Testis (tissue), 3 donors: ENCODE data around the gene ZC3H18. TPM values are rescaled to one million over a fixed set of nuclear protein-coding genes. Genes with fewer than 3 reads are reported as not detected.

Experiments used
- DNase-seq: peaks from one replicate; pipeline ENCODE4 v3.0.0-alpha.2; 2019
- H3K27ac ChIP-seq, 2 donors: fragments of 200-600 bp; sonication (generic); one replicate each; pipeline ENCODE4 v1.5.1; 2019
- H3K27me3 ChIP-seq: fragments of 200-600 bp; sonication (generic); one replicate; pipeline ENCODE4 v1.5.1; 2019
- H3K36me3 ChIP-seq: fragments of 200-600 bp; sonication (generic); one replicate; pipeline ENCODE4 v1.5.1; 2017; ENCODE audit warnings: low read depth; ENCODE audit errors: missing control alignments
- H3K4me1 ChIP-seq: fragments of 200-600 bp; sonication (generic); one replicate; pipeline ENCODE4 v1.5.1; 2019
- H3K4me3 ChIP-seq, 2 donors: fragments of 200-600 bp; sonication (generic); one replicate each; pipeline ENCODE4 v1.5.1; 2017 to 2019
- H3K9me3 ChIP-seq: fragments of 200-600 bp; sonication (generic); one replicate; pipeline ENCODE4 v1.5.1; 2017
- CTCF ChIP-seq, 3 experiments: fragments of 450-650 bp in 2 of 3; fragments of 200-600 bp in 1 of 3; sonication (generic) in 1 of 3; IDR thresholded peaks; one replicate each; pipeline ENCODE4 v1.5.1; 2016 to 2019; ENCODE audit warnings: antibody characterized with exemption in 3 of 3, mild to moderate bottlenecking in 2 of 3, moderate library complexity in 1 of 3
- POLR2A ChIP-seq: fragments of 450-650 bp; IDR thresholded peaks from one replicate; pipeline ENCODE4 v1.6.1; 2017; ENCODE audit warnings: antibody characterized with exemption, mild to moderate bottlenecking, moderate library complexity
- WGBS, 2 donors: methylation state at CpG; one replicate each; pipeline ENCODE4 v1.1.5; 2018; 5-methylcytosine and 5-hydroxymethylcytosine counted together
- intact Hi-C: fragments of 100-400 bp; cut with DNase I; formaldehyde crosslinking; loops from one replicate; pipeline ENCODE4 v1.15.1; 2023; ENCODE audit warnings: low total_unique reads
- polyA plus RNA-seq: library from polyadenylated mRNA; stranded (reverse); fragments of 350-450 nt; fragmentation: Illumina TruSeq; extraction: RNeasy Lipid Tissue Mini Kit (QIAGEN cat#74804); gene quantifications from one replicate; pipeline ENCODE4 v1.2.3, GENCODE V29; 2014; ENCODE audit warnings: low read depth, low replicate concordance; ENCODE audit not compliant: insufficient read depth
- total RNA-seq, 2 donors: library from RNA; depleted of rRNA; stranded (reverse); fragments of >200 nt; gene quantifications; one replicate each; pipeline ENCODE4 v1.2.3, GENCODE V29; 2016

The ZC3H18 gene
- total and polyA plus RNA-seq, 3 donors from 2014 or later = 53.8 to 63.7 (median 59.6) TPM

- intact Hi-C loops = no loop called here
- TF ChIP-seq CTCF (IDR thresholded peaks at IDR 0.05) = no peak
- TF ChIP-seq POLR2A = no peak
- WGBS, 2 donors = 56 to 57% methylated on average over 19 of the region's 19 CpGs
These were observed 44.8 kb downstream of the ZC3H18 start for GRCh38 chr16:88614818-88615580.

GRCh38 chr16:88616320-88616719 lies 46.1 kb downstream of the ZC3H18 start:
- no peak for DNase-seq
- intact Hi-C loops = no loop called here
- Histone ChIP-seq H3K4me3 (no peak overlapping the region), H3K9me3 (no peaks in the 10 kb centered on the region), H3K27ac (no peak overlapping the region), H3K36me3 (no peaks in the 10 kb centered on the region), H3K4me1 (peaks cover 20% of the 10 kb centered on the region), H3K27me3 (no peaks in the 10 kb centered on the region)
- TF ChIP-seq CTCF (IDR thresholded peaks at IDR 0.05) (no peak), POLR2A (no peak)
- 91 to 96% methylated on average over 10 to 13 of the region's 13 CpGs for WGBS, 2 donors

More at GRCh38 chr16:88614818-88615580, 44.8 kb downstream of the ZC3H18 start:
- Histone ChIP-seq H3K9me3 (no peaks in the 10 kb centered on the region), H3K27ac (no peak overlapping the region), H3K36me3 (no peaks in the 10 kb centered on the region), H3K27me3 (no peaks in the 10 kb centered on the region), H3K4me1 (peaks cover 20% of the 10 kb centered on the region), H3K4me3 (no peak overlapping the region)
- no peak for DNase-seq

- no peaks in the 10 kb centered on the region for H3K27me3 ChIP-seq
- no peak overlapping the region for H3K27ac ChIP-seq
- DNase-seq = no peak
- no peaks in the 10 kb centered on the region for H3K36me3 ChIP-seq
- peaks cover 20% of the 10 kb centered on the region for H3K4me1 ChIP-seq
- H3K9me3 ChIP-seq = no peaks in the 10 kb centered on the region
- TF ChIP-seq POLR2A (no peak), CTCF (IDR thresholded peaks at IDR 0.05) (no peak)
- intact Hi-C loops = no loop called here
- WGBS, 2 donors = 95 to 96% methylated on average over 12 of the region's 12 CpGs
- H3K4me3 ChIP-seq = no peak overlapping the region
These were observed 46.5 kb downstream of the ZC3H18 start for GRCh38 chr16:88616736-88617135.

- TF ChIP-seq POLR2A = no peak
- TF ChIP-seq CTCF (IDR thresholded peaks at IDR 0.05) = no peak
- no peaks in the 10 kb centered on the region for H3K9me3 ChIP-seq
- no peak for DNase-seq
- H3K4me3 ChIP-seq = no peak overlapping the region
- no peaks in the 10 kb centered on the region for H3K36me3 ChIP-seq
- intact Hi-C loops = no loop called here
- H3K4me1 ChIP-seq = peaks cover 20% of the 10 kb centered on the region
- 93 to 97% methylated on average over 17 to 20 of the region's 20 CpGs for WGBS, 2 donors
- H3K27me3 ChIP-seq = no peaks in the 10 kb centered on the region
- H3K27ac ChIP-seq = no peak overlapping the region
These were observed 47.2 kb downstream of the ZC3H18 start for GRCh38 chr16:88617268-88618031.
